NCI-H128 (cell line): ENCODE results near the gene IL9.
A peak's percentile ranks its signal among the peaks of the same experiment; 100 is the strongest.

Experiments
- DNase-seq: peaks from one replicate; lab custom pipeline; 2025; ENCODE audit not compliant: unreplicated experiment; lab: John Stamatoyannopoulos, UW

The IL9 gene

GRCh38 chr5:135891791-135892190 lies 3.9 kb downstream of the IL9 start:
- no peak for DNase-seq

DNA sequence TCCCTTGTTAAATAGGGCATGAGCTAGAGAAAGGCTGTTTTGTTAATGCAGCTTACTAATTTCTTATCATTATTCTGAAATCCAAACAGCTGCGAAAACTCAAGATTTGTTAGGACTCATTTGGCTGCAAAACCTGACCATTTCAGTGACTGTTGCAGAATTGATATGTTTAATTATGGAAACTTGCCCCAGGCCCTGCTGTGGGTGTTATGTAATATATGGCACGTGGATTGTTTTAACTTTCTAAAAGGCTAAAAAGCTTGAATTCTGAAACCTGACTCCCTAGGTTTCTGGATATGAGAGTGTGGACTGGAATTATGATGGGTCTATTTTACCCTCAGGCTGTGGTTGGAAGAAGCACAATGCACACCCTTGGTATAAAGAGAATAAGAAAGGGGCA lies 4.4 kb downstream of the IL9 start:
- no peak for DNase-seq

DNA sequence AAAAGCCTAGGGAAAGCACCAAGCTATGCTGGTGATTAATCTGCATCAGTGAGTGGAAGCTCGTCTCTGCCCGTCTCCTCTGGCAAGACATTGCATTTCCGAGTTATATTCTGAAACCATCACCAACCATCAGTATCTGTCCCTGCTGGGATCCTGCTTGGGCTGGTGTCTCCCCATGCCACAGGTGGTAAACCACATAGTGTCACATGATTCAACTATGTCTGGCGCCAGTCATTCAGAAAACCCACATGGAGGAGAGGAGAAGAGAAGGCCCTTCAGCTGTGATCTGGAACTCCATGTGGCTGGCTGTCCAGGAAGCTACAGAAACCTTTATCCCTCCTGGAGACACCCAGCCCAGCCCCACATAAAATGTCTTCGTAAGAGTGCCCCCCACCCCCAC lies 4.8 kb downstream of the IL9 start:
- DNase-seq: no peak

GRCh38 chr5:135890296-135890695 lies 5.3 kb downstream of the IL9 start:
- DNase-seq: no peak

DNA sequence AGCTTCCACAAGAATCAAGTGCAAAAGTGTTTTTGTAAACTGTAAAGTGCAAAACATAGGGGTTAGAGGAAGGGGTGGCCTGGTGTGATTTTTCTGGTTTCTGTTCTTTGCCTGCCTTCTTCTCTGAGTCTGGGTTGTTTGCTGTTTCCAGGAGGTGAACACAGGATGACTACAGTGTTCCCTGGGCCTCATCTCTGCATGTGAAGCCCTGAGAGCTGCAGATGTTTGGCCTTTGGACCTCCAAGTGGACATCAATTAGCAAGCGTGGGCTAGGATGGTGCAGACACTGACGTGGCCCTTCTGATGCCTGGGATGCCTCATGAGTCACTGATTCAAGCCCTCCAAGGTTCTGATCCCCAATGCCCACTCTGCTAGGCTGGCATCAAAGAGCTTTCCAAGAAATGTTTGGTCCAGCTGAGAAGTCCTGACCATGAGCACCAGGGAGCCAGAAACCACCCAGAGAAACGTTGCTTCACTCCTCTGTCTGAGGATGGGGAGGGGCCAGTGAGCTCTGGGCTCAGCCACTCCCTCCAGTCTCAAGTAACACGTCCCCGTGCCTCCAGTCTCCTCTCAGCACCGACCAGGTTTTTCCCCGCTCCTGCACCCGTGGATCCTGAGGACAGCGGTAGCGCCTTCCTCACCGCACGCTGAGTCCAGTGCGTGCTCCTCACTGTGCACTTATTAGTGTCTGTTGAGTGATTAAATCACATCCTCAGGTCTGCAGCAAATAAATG lies 7.6 kb downstream of the IL9 start:
- no peak for DNase-seq

DNA sequence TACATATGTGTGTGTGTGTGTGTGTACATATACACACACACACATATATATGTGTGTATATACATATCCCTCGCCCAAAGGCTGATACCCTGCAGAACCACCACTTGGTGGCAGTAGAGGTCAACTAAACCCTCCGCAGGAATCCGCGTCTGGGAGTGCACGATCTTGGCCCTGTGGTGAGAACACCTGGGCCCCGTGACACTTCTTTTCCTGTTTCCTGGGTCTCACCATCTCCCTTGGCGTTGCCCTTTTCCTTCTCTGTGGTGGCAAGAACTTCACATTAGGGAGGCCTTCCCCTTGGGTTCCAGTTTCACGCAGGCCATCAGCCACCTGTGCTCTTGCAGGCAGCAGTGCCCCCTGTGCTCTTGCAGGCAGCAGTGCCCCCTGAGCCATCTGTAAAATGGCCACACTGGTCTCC lies 8.2 kb downstream of the IL9 start:
- DNase-seq: peak; percentile 31

DNA sequence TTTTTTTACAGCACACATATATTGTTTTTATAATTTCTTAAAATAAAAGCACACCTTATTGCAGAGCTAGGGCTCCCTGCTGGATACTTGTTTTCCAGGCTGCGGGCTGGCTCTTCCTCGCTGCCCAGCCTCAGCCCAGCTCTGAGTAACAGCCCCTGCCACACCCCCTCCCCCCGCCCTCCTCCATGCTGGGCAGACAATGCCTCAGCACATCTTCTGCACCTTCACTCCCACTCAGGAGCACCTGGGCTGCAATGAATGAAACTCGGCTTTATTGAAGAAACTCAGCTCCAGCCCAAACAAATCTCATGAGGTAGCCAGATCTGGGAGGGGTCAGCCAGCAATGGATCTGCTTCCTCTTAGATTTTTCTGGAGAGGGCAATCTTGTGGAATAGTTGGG lies 9.5 kb downstream of the IL9 start:
- no peak for DNase-seq

- no peak for DNase-seq
Measured at GRCh38 chr5:135885031-135885430, 10.6 kb downstream of the IL9 start.

GRCh38 chr5:135883441-135883840 lies 12.2 kb downstream of the IL9 start:
- no peak for DNase-seq

DNA sequence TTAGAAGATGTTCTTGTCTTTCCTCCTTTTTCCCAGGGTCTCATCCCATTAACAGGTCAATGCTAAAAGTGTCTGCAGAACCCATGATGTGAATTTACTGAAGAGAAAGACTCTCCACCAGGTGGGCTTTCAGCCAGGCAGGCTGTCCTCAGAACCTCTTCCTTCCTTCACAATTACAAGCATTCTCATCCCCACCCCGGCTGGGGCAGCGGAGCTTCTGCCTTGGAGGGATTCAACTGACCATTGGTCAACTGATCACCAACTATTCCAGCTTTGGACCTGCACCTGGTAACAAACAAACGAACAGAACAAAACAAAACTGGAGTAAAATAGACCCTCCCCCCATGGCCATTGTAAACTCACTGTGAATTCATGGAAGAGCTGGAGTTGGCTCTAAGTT lies 12.6 kb downstream of the IL9 start:
- DNase-seq: no peak

- no peak for DNase-seq
Measured at GRCh38 chr5:135881819-135882218, 13.8 kb downstream of the IL9 start.

- DNase-seq: no peak
Measured at GRCh38 chr5:135881244-135881643, 14.4 kb downstream of the IL9 start.

- DNase-seq: no peak
Measured at GRCh38 chr5:135880801-135881200, 14.8 kb downstream of the IL9 start.

GRCh38 chr5:135880278-135880677 lies 15.4 kb downstream of the IL9 start:
- no peak for DNase-seq

DNA sequence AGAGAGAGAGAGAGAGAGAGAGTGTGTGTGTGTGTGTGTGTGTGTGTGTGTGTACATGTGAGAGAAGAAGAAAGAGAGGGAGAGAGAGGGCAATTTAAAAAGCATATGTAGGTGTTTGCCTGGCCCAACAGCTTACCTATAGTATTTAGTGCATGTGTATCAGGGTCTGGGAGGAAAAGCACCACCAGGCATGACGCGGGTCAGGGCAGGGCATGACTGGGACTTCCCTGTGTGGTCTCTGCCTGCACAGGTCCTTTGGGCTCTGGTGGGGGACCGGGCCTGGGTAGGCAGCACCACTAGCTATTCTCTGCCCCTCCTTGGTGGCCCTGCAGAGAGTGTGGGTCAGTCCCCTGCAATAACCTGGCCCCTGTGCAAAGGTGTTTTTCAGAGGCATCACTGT lies 16.1 kb downstream of the IL9 start:
- no peak for DNase-seq

DNA sequence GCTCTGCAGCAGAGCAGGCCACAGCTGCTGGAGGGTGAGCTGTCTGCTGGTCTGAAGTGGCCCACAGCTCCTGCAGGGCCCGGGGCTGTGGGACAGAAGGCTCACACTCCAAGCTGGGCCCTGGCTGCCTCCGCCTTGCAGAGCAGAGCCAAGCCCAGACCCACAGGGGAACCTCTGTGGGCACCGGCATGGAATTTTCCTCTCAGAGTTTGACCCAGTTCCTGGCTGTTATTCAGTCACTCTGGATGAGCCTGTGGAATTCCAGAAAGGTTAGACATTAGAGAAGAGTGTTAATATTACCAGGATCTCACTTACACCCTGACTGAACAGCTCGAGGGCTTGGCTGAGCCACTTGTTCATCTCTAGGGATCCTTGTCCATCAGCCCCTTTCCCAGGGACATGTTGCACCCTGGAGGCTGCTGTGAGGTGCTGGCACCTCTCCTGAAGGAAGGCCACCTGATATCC lies 17.5 kb downstream of the IL9 start:
- DNase-seq: no peak

- DNase-seq: no peak
Measured at GRCh38 chr5:135877570-135878155, 18.0 kb downstream of the IL9 start.

- DNase-seq: no peak
Measured at GRCh38 chr5:135876146-135876545, 19.5 kb downstream of the IL9 start.

DNA sequence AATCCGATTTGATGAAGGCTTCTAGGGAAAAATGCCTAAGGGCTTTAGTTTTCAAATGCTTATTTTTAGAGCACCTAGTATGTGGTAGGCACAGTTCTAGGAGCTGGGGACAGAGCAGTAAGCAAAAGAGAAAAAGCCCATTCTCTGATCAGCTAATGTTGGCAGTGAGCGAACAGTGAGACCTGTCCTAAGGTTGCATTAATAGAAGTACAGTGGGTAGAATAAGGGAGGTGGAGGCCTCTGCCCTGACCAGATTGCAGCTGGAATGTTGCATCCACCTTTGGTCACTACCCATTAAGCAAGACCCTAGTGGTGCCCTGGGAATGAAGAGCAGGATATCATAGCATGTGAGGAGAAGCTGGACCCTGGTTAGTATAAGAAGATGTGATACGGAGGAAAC lies 20.1 kb downstream of the IL9 start:
- DNase-seq: no peak

- no peak for DNase-seq
Measured at GRCh38 chr5:135874461-135874860, 21.2 kb downstream of the IL9 start.

DNA sequence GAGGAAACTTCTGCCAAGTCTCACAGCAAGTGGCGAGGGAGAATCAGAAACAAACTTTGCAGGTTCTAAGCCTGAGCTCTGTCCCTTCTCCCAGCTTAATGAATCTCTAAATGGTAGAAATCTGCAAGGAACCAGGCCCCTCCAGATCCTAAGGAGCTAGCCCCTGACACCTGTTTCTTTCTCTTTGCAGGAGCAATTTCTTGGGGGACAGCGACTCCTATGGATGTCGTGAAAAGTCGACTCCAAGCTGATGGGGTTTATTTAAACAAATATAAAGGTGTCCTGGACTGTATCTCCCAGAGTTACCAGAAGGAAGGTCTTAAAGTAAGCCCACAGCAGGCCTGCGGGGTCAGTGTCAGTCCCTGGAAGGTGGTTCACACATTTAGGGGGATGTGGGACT lies 21.8 kb downstream of the IL9 start:
- DNase-seq: no peak

GRCh38 chr5:135871268-135871915 lies 24.2 kb downstream of the IL9 start:
- DNase-seq: no peak
